NCI-H1092 treated with DMSO at 0.1 percent for 48 hours (cell line): ENCODE data around the gene POLR3E.
A peak's percentile ranks its signal among the peaks of the same experiment; 100 is the strongest.

Experiments used
- DNase-seq: peaks from one replicate; lab custom pipeline; 2025; lab: John Stamatoyannopoulos, UW

POLR3E gene, protein sequence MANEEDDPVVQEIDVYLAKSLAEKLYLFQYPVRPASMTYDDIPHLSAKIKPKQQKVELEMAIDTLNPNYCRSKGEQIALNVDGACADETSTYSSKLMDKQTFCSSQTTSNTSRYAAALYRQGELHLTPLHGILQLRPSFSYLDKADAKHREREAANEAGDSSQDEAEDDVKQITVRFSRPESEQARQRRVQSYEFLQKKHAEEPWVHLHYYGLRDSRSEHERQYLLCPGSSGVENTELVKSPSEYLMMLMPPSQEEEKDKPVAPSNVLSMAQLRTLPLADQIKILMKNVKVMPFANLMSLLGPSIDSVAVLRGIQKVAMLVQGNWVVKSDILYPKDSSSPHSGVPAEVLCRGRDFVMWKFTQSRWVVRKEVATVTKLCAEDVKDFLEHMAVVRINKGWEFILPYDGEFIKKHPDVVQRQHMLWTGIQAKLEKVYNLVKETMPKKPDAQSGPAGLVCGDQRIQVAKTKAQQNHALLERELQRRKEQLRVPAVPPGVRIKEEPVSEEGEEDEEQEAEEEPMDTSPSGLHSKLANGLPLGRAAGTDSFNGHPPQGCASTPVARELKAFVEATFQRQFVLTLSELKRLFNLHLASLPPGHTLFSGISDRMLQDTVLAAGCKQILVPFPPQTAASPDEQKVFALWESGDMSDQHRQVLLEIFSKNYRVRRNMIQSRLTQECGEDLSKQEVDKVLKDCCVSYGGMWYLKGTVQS

DNA sequence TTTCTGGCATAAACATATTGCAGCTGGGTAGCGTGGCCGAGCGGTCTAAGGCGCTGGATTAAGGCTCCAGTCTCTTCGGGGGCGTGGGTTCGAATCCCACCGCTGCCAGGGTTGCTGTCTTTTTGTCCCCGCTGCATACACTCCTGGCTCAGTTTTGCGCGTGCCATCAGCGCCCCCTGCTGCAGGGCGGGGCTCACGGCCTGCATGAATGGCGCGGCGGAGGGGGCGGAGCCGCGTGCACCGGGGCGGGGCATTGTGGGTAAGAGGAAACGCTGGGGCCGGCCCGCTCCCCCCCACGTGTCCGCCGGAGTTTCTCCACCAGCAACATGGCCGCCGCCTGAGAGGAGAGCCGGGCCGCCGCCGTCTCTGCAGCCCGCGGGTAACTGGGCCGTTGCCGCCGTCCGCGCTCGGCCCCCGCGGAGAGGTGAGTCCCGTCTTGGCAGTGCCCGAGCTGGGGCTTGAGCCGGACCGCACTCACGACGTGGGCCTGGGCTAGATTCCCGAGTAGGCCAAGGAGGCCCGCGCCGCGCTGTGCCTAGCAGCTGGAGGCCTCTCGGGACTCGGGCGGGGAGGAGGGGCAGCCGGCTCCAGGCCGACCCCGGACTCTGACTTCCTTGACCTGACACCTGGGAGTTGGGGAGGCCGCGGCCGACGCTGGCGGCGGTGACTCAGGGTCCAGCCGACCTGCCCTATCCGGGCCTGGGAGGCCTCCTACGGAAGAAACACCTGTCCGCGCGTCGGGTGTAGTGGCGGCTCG lies at the start of gene POLR3E:
Gene POLR3E, plus strand, starts transcription at position 296 of the 757 bp plus-strand sequence. CDS start 5,560 bp downstream, outside the sequence.
- DNase-seq: peak; percentile 96

GRCh38 chr16:22250522-22250921 lies 46.7 kb upstream of the POLR3E start:
- DNase-seq: no peak

GRCh38 chr16:22252317-22252716 lies 44.9 kb upstream of the POLR3E start:
- no peak for DNase-seq

DNA sequence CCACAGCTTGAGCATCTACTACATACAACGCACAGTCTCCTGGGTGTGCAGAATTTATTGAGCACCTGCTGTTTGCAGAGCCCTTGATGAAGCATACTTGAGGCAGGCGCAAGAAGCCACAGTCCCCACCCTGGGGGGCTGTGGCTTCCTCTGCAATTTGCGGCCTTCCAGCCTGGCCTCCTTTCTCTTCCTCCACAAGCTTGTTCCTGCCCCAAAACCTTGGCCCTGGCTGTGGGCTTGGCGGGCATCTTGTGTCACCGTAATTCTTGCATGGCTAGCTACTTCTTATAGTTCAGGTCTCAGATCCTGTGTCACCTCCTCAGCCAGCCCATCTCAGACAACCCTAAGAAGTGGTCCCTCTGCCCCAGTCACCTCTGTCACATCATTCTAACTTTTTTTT lies 43.9 kb upstream of the POLR3E start:
- DNase-seq: no peak

DNA sequence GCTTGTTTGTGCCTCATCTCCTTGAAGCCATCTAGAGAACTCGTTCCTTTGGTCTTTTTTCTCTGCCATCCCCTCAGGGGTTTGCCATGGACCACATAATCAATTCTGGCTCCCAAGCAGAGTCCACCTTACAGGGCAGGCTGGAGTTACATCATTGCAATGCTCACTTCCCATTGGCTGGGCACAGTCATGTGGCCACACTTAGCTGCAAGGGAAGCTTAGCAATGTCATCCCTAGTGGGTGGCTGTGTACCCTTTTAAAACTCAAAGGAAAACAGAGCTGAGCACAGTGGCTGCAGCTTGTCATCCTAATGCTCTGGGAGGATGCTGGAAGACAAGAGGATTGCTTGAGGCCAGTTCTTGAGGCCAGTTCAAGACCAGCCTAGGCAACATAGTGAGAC lies 41.9 kb upstream of the POLR3E start:
- DNase-seq: no peak

DNA sequence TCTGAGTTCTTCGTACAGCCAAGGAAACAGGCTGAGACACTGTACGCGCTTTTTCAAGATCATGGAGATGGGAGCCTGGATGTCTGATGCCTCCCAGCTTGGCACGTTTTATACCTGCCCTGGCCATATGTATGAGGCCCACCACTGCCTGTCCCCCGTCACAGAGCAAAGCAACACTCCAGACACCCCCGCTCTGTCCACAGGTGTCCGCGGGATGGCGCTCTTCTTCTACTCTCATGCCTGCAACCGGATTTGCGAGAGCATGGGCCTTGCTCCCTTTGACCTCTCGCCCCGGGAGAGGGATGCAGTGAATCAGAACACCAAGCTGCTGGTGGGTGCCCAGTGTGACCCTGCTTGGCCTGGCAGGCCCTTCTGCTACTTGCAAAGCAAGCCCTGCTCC lies 39.8 kb upstream of the POLR3E start:
- DNase-seq: no peak

DNA sequence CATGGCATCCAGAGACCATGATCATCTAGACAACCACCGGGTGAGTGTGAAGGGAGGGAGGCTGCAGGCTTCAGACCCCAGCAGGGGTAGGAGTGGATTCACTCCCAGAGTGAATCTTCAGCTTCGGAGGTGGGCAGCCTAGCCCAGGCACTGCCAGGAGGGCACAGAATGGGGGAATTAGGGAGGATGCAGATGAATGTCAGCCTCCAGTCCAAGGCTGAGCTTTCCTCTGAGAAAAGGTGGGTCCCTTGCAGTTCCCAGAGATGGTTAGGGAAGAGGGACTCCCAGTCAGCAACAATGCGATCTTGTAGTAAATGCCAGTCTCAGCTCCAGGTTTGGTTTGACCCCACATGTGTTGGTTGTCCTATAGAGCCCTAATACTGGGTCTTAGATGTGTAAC lies 36.7 kb upstream of the POLR3E start:
- no peak for DNase-seq

DNA sequence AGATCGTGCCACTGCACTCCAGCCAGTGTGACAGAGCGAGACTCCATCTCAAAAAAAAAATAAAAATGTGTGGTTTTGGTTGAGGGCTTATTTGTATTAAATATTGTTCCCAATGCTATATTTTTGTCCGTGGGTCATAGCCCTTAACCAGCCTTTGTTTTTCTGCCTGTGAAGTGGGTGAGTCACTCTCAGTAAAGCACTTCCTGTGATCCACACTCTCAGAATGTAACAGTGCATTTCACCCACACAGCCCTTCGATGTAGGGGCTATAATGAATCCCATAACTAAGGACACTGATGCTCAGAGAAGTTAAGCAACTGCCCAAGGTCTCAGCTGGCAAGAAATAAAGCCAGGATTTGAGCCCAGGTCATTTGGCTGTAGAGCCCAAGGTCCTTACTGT lies 34.7 kb upstream of the POLR3E start:
- no peak for DNase-seq

DNA sequence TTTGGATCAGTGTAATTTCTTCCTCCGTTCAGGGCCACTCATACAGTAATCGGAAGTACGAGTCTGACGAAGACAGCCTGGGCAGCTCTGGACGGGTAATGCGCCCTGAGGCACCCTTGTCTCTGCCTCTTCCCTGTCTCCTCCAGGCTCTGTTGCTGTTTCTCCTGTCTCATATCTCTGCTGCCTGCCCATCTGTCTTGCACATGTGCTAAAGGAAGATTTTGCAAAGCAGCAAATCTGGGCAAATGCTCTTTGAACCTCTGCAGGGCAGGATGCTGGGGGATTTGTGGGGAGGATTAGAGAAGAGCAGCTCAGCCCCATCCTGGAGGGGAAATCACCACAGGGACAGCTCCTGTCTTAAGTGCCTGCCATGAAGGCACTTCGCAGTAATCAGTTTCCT lies 32.4 kb upstream of the POLR3E start:
- DNase-seq: no peak

DNA sequence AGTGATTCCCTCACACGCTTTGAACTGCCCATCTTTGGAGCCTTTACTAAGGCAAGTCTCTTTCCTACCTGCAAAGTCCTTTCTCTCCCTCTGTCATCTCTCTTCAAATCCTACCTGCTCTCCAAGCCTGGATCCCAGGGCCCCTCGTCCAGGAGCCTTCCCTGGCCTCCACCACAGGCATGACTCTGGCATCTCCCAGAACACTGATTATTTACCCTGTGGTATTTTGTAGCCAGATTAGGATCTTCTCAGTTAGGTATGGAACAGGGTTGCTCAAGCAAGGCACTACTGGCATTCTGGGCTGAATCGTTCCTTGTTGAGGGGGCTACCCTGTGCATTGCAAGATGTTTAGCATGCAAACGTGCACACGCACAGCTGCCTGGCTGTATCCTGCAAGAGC lies 31.9 kb upstream of the POLR3E start:
- no peak for DNase-seq

GRCh38 chr16:22266546-22266945 lies 30.7 kb upstream of the POLR3E start:
- no peak for DNase-seq

GRCh38 chr16:22267764-22268163 lies 29.4 kb upstream of the POLR3E start:
- no peak for DNase-seq

GRCh38 chr16:22270525-22270924 lies 26.7 kb upstream of the POLR3E start:
- no peak for DNase-seq

DNA sequence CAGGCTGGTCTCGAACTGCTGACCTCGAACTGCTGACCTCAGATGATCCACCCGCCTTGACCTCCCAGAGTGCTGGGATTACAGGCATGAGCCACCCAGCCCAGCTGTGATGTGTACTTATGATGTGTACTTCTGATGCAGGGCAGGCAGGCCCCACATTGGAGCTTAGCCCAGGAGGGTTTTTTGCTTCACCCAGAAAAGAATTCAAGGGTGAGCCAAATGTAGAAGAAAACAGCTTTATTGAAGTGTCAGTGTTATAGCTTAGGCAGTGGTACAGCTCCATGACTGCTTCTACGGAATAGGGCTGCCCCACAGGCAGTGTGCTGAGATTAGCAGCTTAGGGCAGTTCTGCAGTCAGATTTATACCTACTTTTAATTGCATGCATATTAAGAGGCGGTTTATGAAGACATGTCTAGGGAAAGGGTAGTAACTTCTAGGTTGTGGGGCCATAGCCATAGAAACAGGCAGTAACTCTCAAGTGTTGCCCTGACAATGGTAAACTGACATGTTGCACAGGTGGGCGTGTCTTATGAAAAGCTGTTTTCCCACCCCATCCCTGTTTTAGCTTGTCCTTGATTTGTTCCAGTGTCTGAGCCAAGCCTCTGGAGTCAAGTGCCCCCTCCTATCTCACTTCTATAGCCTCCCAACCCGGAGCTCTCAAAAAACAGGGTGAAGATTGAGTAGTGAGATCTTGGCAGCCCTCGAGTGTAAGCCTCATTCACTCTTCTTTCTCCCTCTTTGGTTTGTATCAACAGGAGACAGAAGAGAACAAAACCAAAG lies 24.1 kb upstream of the POLR3E start:
- no peak for DNase-seq

GRCh38 chr16:22274916-22275315 lies 22.3 kb upstream of the POLR3E start:
- no peak for DNase-seq

GRCh38 chr16:22278441-22279230 lies 18.6 kb upstream of the POLR3E start:
- DNase-seq: no peak

DNA sequence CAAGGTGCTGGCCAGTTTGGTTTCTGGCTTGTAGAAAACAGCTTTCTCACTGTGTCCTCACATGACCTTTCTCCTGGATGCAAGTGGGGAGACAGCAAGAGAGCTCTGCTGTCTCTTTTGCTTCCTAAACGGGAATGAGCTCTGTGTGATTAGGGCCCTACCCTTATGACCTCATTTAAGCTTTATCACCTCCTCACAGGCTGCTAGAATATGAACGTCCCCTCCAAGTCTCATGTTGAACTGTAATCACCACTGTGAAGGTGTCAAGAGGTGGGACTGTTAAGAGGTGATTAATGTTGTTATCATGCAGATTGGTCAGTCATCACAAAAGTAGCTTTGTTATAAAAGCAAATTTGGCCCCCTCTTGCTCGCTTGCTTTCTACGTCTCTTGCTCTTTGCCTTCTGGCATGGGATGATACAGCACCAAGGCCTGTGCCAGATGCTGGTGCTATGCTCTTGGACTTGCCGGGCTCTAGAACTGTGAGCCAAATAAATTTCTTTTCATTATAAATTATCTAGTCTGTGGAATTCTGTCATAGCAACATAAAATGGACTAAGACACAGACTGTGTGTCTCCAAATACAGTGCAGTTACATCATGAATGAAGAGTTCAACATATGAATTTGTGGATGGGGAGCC lies 14.8 kb upstream of the POLR3E start:
- no peak for DNase-seq

DNA sequence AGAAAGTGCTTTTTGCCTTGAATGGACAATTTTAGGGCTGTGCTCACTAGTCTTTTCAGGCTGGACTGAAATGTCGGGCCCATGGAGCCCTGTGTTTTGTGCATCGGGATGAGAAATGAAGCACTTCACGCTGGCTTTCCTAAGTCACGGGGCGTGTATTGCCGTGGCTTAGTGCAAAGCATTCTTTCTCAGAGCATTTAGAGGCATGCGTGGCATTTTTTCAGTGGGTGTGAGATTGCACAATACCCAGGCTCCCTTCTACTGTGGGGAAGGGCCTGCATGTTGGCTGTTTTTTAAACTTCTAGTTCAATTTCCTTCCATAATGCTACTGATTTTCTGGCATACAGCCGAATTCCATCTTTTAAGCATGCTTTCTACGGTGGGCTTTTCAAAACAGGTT lies 12.6 kb upstream of the POLR3E start:
- DNase-seq: no peak

DNA sequence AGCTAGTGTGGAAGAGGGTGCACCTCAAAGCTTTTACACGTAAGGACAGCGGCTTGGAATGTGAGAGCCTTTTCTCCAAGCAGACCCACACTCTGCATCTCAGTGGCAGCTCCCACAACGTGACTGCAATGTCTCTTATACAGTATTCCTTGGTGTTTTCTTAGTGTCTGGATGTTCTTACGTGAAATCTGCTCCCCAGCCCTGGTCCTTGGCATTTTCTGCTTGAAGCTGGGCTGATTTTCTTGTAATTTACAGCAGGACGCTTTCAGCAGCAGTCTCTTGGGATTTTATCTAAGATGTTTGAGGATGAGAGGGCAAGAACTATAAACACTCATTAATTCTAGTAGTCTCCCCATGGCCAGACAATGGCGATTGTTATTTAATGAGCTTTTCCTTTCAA lies 12.1 kb upstream of the POLR3E start:
- no peak for DNase-seq

DNA sequence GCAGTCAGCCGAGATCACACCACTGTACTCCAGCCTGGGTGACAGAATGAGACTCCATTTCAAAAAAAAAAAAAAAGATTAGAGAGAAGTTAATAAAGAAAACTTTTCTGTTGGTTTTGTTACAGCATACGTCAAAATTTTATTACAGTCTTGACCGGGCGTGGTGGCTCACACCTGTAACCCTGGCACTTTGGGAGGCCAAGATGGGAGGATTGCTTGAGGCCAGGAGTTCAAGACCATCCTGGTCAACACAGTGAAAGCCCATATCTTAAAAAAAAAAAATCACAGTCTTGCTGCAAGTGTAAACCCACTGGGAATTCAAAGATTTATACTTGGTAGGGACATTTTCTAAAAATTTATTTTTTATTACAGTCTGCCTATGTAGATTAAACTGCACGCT lies 6.2 kb upstream of the POLR3E start:
- DNase-seq: no peak

GRCh38 chr16:22291860-22292318 lies 5.3 kb upstream of the POLR3E start:
- no peak for DNase-seq
